22Rv1 (cell line): ENCODE data around the gene LRP11.
A peak's percentile ranks its signal among the peaks of the same experiment; 100 is the strongest.
"Not testable (repeated sequence)": the region's sequence is repeated elsewhere in the genome, so short reads cannot be mapped to it uniquely, and the experiment has no call there.

ENCODE experiments used
- H3K27ac ChIP-seq: fragments of 450-650 bp; 2 replicates; pipeline ENCODE4 v1.5.1; 2017
- CTCF ChIP-seq: fragments of 450-650 bp; IDR thresholded peaks from 2 replicates; pipeline ENCODE4 v1.5.1; 2017; ENCODE audit warnings: mild to moderate bottlenecking
- ZFX ChIP-seq: fragments of 450-650 bp; IDR thresholded peaks from 2 replicates; pipeline ENCODE4 v1.6.1; 2017; ENCODE audit warnings: antibody characterized with exemption, borderline replicate concordance

Gene LRP11

DNA sequence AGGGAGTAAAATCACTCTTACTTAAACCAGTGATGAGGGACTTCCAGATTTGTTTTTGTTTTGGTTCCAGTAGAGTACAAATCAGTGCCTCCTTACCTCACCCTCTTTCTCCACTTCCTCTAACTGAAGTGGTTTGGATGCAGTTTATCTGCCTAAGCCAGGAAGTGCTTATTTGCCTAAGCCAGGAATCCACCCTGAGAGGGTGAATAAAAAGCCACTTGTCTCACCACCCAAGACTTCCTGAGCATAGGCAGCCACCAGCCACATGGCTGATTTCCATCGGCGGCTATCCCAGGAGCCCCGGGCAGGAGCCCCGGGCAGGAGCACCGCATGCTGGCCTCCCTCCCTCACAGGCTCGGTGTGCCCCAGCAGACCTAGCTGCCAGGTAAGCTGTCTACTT is 12.0 kb downstream of the LRP11 start:
- H3K27ac ChIP-seq: no peak overlapping the region

GRCh38 chr6:149851461-149852110 is 12.6 kb downstream of the LRP11 start:
- H3K27ac ChIP-seq: no peak overlapping the region
- TF ChIP-seq CTCF (no peak), ZFX (no peak)

More for the DNA sequence above, 12.0 kb downstream of the LRP11 start:
- TF ChIP-seq CTCF (no peak), ZFX (no peak)

DNA sequence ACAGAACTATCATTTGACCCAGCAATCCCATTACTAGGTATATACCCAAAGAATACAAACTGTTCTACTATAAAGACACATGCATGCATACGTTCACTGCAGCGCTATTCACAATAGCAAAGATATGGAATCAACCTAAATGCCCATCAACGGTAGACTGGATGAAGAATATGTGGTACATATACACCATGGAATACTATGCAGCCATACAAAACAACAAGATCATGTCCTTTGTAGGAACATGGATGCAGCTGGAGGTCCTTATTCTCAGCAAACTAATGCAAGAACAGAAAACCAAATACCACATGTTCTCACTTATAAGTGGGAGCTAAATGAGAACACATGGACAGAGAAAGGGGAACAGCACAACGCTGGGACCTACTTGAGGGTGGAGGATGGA is 15.8 kb downstream of the LRP11 start:
- H3K27ac ChIP-seq: not testable (repeated sequence)

DNA sequence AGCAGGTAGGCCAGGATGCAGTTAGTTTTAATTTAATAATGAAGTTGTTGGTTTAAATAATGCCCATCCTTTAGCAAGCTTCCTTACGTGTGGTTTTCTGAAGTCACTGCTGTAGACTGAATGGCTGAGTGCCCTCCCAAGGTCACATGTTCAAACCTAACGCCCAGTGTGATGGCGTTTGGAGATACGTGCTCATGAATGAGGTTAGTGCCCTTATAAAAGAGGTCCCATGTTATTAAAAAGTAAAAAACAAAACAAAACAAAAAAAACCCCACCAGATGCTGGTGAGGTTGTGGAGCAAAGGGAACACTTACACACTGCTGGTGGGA is 16.3 kb downstream of the LRP11 start:
- no peak for TF ChIP-seq ZFX
- TF ChIP-seq CTCF: no peak
- H3K27ac ChIP-seq: peak overlapping the region; percentile 32

GRCh38 chr6:149846321-149846720 is 17.8 kb downstream of the LRP11 start:
- no peak overlapping the region for H3K27ac ChIP-seq

DNA sequence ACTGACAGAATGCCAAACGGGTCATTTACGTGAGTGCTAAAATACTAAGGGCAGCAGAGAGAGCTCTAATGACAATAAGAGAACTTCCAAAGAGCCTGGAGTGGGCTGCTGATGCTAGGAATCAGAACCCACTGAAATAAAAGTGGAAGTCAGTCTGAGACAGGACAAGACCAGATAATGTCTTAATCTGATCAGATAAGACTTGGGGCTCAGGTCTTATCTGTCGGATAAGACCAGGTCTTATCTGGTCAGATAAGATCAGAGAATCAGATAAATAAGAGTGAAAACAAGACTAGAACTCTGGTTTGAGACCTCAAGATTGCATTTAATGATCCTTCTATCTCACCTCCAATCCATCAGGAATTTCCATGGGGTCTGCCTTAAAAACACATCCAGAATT is 18.6 kb downstream of the LRP11 start:
- no peak for TF ChIP-seq CTCF
- TF ChIP-seq ZFX: no peak
- H3K27ac ChIP-seq: no peak overlapping the region

More at GRCh38 chr6:149846321-149846720, 17.8 kb downstream of the LRP11 start:
- TF ChIP-seq ZFX (no peak), CTCF (no peak)

- no peak overlapping the region for H3K27ac ChIP-seq
- TF ChIP-seq CTCF (no peak), ZFX (no peak)
These were observed 19.7 kb downstream of the LRP11 start for GRCh38 chr6:149844480-149844879.

GRCh38 chr6:149844036-149844435 is 20.1 kb downstream of the LRP11 start:
- not testable (repeated sequence) for H3K27ac ChIP-seq
